Cardiac fibroblast (primary cell): Measurements from ENCODE around the gene NSUN2.
"Not testable (repeated sequence)": the region's sequence is repeated elsewhere in the genome, so short reads cannot be mapped to it uniquely, and the experiment has no call there.

Source experiments
- DNase-seq, 2 donors: peaks; one replicate each; pipeline versions ENCODE4 v3.0.0 to v3.0.0-alpha.2; 2010; ENCODE audit warnings: low read depth in 2 of 2
- H3K4me3 ChIP-seq, 2 donors: replicated peaks in 1 of 2; 1 replicate in 1 of 2; 2 replicates in 1 of 2; pipeline ENCODE4 v1.5.1; 2011; ENCODE audit warnings: low read depth in 2 of 2, low read length in 2 of 2, mild to moderate bottlenecking in 2 of 2, moderate library complexity in 1 of 2
- CTCF ChIP-seq: IDR thresholded peaks from one replicate; pipeline ENCODE4 v1.5.1; 2011; ENCODE audit warnings: low read depth, mild to moderate bottlenecking, low read length, inconsistent platforms

Gene NSUN2

GRCh38 chr5:6675784-6676491, 43.1 kb upstream of the NSUN2 start:
- TF ChIP-seq CTCF: no peak
- no peak for DNase-seq
- no peak overlapping the region for H3K4me3 ChIP-seq

GRCh38 chr5:6674886-6675285, 42.0 kb upstream of the NSUN2 start:
- H3K4me3 ChIP-seq: no peak overlapping the region
- no peak for TF ChIP-seq CTCF
- no peak for DNase-seq

- no peak overlapping the region for H3K4me3 ChIP-seq
- no peak for DNase-seq
- TF ChIP-seq CTCF: no peak
These were observed 41.6 kb upstream of the NSUN2 start for GRCh38 chr5:6674421-6674820.

- TF ChIP-seq CTCF: no peak
- no peak for DNase-seq
- H3K4me3 ChIP-seq: no peak overlapping the region
These were observed 41.1 kb upstream of the NSUN2 start for GRCh38 chr5:6673963-6674362.

GRCh38 chr5:6673031-6673430, 40.2 kb upstream of the NSUN2 start:
- TF ChIP-seq CTCF: no peak
- DNase-seq: no peak
- H3K4me3 ChIP-seq: no peak overlapping the region

GRCh38 chr5:6668717-6669116, 35.9 kb upstream of the NSUN2 start:
- DNase-seq, H3K4me3 ChIP-seq: not testable (repeated sequence)

GRCh38 chr5:6667648-6668047, 34.8 kb upstream of the NSUN2 start:
- no peak for TF ChIP-seq CTCF
- DNase-seq: no peak
- H3K4me3 ChIP-seq: no peak overlapping the region
